ENCODE results near the gene HPCAL1.

DNA sequence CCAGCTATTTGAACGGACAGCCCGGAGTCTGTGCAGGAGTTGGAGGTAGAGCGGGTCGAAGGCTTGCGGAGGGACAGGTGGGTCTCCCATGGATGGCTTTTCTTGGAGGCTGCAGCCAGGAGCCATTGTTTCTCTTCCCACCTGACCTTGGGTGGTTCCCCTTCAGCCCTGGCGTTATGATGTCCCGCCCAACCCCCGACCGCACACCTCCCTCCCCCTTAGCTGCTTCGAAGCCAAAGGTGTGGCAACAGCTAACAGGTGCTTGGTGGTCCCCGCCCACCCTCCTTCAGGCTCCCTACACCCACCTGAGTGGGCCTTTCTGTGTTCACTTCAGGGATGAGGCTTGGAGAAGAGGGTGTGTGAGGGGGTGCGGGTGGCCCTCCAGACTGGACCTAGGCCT is 62.7 kb downstream of the HPCAL1 start:
- TF ChIP-seq CREB1 (CRISPR knock-in tag; IDR thresholded peaks at IDR 0.05; ENCODE audit: low read depth): no peak
- TF ChIP-seq POLR2AphosphoS5 (IDR thresholded peaks at IDR 0.05; ENCODE audit: low read depth): no peak
- no peak for TF ChIP-seq EZH2 (IDR thresholded peaks at IDR 0.05; ENCODE audit: low read depth, unreplicated experiment)

All from GM23338 (cell line).